ENCODE data around the gene SLC11A2. TPM values are rescaled to one million over a fixed set of nuclear protein-coding genes. Genes with fewer than 3 reads are reported as not detected.

SLC11A2 gene
- total and polyA plus RNA-seq, 9 of the 15 experiments (the other 6 are each of a cell fraction or from before 2014, with no cell fraction given): 21.1 to 54.0 (median 32.9) TPM

DNA sequence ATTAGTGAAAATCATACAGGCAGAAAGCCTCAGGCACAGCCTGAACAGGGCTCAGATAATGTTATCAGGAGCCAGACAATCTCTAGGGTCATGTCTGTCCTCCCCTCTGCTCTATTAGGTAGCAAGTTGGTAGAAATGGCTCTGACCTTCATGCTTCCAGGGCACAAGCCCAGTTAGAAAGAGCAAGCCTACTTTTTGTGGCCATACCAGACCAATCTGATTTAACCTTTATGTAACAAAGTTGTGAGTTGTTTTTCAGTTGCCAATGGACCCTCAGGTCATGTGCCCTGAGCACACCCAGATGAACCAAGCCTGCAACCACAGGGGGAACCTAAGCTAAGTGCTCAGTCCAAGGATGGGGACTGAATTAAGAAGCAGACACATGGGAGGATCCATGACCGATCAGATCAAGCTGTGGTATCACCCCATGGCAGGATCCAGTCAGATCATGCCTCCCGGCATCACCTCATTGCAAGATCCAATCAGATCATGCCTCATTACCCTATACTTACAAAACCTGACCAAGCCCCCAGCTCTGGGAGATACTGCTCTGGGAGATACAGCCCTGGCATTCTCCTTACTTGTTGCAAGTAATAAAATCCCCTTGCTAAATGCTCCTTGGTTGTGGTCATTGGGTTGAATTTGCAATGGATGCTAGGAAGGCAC, 92.6 kb downstream of the SLC11A2 start (continued):
- TF ChIP-seq, protein P1, sequence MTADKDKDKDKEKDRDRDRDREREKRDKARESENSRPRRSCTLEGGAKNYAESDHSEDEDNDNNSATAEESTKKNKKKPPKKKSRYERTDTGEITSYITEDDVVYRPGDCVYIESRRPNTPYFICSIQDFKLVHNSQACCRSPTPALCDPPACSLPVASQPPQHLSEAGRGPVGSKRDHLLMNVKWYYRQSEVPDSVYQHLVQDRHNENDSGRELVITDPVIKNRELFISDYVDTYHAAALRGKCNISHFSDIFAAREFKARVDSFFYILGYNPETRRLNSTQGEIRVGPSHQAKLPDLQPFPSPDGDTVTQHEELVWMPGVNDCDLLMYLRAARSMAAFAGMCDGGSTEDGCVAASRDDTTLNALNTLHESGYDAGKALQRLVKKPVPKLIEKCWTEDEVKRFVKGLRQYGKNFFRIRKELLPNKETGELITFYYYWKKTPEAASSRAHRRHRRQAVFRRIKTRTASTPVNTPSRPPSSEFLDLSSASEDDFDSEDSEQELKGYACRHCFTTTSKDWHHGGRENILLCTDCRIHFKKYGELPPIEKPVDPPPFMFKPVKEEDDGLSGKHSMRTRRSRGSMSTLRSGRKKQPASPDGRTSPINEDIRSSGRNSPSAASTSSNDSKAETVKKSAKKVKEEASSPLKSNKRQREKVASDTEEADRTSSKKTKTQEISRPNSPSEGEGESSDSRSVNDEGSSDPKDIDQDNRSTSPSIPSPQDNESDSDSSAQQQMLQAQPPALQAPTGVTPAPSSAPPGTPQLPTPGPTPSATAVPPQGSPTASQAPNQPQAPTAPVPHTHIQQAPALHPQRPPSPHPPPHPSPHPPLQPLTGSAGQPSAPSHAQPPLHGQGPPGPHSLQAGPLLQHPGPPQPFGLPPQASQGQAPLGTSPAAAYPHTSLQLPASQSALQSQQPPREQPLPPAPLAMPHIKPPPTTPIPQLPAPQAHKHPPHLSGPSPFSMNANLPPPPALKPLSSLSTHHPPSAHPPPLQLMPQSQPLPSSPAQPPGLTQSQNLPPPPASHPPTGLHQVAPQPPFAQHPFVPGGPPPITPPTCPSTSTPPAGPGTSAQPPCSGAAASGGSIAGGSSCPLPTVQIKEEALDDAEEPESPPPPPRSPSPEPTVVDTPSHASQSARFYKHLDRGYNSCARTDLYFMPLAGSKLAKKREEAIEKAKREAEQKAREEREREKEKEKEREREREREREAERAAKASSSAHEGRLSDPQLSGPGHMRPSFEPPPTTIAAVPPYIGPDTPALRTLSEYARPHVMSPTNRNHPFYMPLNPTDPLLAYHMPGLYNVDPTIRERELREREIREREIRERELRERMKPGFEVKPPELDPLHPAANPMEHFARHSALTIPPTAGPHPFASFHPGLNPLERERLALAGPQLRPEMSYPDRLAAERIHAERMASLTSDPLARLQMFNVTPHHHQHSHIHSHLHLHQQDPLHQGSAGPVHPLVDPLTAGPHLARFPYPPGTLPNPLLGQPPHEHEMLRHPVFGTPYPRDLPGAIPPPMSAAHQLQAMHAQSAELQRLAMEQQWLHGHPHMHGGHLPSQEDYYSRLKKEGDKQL (CRISPR knock-in tag; IDR thresholded peaks at IDR 0.05; ENCODE audit: borderline replicate concordance): no peak
- TF ChIP-seq ARHGAP35 (IDR thresholded peaks at IDR 0.05; ENCODE audit: partially characterized antibody) (no peak), RBFOX2 (IDR thresholded peaks at IDR 0.05; ENCODE audit: low read depth, low read length) (0 out of 2 replicates have a peak, but pooled peaks have one; percentile 17), EHMT2 (IDR thresholded peaks at IDR 0.05) (no peak), DPF2 (IDR thresholded peaks at IDR 0.05) (peak; percentile 71), BCL6 (CRISPR knock-in tag; IDR thresholded peaks at IDR 0.05) (no peak), POLR2H (tag; IDR thresholded peaks at IDR 0.05; ENCODE audit: low read depth) (peak; percentile 83), ATF1 (CRISPR knock-in tag; IDR thresholded peaks at IDR 0.05) (no peak), ATF1 (tag; IDR thresholded peaks at IDR 0.05) (peak; percentile 36; the same call in 1 of the 2 replicates), LEF1 (IDR thresholded peaks at IDR 0.05) (0 out of 2 replicates have a peak, but pooled peaks have one; percentile 28), E2F1 (CRISPR knock-in tag; IDR thresholded peaks at IDR 0.05) (no peak; the same call in 1 of the 2 replicates), USF2 (CRISPR knock-in tag; IDR thresholded peaks at IDR 0.05) (peak; percentile 56; the same call in 1 of the 2 replicates), ZNF146 (CRISPR knock-in tag; IDR thresholded peaks at IDR 0.05; ENCODE audit: unreplicated experiment) (no peak), HIVEP1 (CRISPR knock-in tag; IDR thresholded peaks at IDR 0.05) (no peak), NCOR1 (IDR thresholded peaks at IDR 0.05) (peak; percentile 42; the same call in 1 of the 2 replicates), TCF15 (CRISPR knock-in tag; IDR thresholded peaks at IDR 0.05) (no peak), ZKSCAN1 (IDR thresholded peaks at IDR 0.05; ENCODE audit: low read depth, low read length) (no peak), EP400 (IDR thresholded peaks at IDR 0.05) (0 out of 2 replicates have a peak, but pooled peaks have one; percentile 26), NR2C2 (CRISPR knock-in tag; IDR thresholded peaks at IDR 0.05) (no peak), NR2C2 (tag; IDR thresholded peaks at IDR 0.05) (peak; percentile 56)
- TF ChIP-seq, protein P2, sequence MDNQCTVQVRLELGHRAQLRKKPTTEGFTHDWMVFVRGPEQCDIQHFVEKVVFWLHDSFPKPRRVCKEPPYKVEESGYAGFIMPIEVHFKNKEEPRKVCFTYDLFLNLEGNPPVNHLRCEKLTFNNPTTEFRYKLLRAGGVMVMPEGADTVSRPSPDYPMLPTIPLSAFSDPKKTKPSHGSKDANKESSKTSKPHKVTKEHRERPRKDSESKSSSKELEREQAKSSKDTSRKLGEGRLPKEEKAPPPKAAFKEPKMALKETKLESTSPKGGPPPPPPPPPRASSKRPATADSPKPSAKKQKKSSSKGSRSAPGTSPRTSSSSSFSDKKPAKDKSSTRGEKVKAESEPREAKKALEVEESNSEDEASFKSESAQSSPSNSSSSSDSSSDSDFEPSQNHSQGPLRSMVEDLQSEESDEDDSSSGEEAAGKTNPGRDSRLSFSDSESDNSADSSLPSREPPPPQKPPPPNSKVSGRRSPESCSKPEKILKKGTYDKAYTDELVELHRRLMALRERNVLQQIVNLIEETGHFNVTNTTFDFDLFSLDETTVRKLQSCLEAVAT (IDR thresholded peaks at IDR 0.05): no peak
